Fibroblast of pulmonary artery (primary cell): Measurements from ENCODE around the gene AOC2.
A peak's percentile ranks its signal among the peaks of the same experiment; 100 is the strongest.

Experiments used
- DNase-seq: peaks from one replicate; pipeline ENCODE4 v3.0.0-alpha.2; 2010; ENCODE audit warnings: low read depth
- H3K4me3 ChIP-seq: replicated peaks from 2 replicates; pipeline ENCODE4 v1.5.1; 2011; ENCODE audit warnings: low read depth, mild to moderate bottlenecking, control low read depth, low read length, moderate library complexity
- CTCF ChIP-seq: IDR thresholded peaks from 2 replicates; pipeline ENCODE4 v1.5.1; 2011; ENCODE audit warnings: mild to moderate bottlenecking, control low read depth, low read length, inconsistent platforms; ENCODE audit errors: missing control alignments

AOC2 gene

DNA sequence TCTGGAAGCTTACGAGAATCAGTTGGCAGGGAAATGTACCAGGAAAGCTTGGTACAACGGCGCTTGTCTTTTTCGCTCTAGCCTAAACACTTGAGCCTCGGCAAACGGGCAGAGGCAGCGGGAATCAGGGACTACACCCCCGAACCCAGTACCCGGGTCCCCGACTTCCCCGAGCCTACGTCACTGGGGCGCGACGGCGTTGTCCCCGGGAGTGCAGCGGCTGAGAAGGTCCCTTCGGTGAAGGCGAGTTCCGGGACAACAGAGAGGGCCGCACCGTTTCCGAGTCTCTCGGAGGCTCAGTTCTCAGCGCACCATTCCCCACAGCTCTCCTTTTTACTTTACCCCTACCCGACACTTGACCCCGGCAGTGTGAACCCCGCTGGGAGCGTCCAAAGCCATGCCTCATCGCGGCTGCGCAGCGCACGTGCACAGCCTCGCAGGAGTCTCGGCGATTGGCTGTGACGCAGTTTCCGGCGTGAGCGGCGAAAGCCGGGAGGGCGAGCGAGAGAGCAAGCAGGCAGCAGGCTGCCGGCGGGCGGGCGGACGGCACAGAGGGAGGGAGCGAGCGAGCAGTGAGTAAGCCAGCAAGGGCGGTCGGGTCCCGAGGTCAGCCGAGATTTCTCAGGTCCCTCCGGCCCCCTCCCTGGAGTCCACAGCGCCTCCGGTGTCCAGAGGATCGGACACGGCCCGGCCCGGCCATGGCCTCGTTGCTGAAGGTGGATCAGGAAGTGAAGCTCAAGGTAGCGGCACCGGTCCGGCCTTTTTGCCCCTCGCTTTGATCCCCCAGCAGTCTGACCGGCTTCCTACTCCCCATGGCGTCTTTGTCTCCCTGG, 11.2 kb upstream of the AOC2 start, which contains the start of gene PSME3:
Gene PSME3 (plus strand): TSS at position 464 of the 833 bp plus-strand sequence. CDS start 235 bp downstream, at position 699.
- peak within 1 kb of the TSS; percentile 99 for H3K4me3 ChIP-seq
- DNase-seq, result peak; percentile 85
- no peak for TF ChIP-seq CTCF

- no peak for TF ChIP-seq CTCF
- DNase-seq, result no peak
Measured at GRCh38 chr17:42833767-42834422, 10.5 kb upstream of the AOC2 start.

DNA sequence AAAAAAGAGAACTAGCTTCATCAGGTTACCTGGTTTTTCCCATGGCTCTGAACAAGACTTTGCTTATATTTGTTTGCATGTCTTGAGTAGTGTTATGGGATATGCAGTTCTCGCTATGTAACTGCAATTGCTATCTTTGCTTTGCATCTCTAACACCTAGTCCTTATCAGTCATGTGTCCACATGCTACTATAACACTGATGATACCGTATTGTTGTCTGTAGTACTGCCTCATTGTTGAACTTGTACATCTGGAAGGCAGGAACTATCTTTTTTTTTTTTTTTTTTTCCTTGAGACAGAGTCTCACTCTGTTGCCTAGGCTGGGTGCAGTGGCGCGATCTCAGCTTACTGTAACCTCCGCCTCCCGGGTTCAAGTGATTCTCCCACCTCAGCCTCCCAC, 8.6 kb upstream of the AOC2 start:
- TF ChIP-seq CTCF, result no peak
- no peak overlapping the region for H3K4me3 ChIP-seq
- DNase-seq, result no peak

More at GRCh38 chr17:42833767-42834422, 10.5 kb upstream of the AOC2 start:
- H3K4me3 ChIP-seq, result peak overlapping the region; percentile 99

DNA sequence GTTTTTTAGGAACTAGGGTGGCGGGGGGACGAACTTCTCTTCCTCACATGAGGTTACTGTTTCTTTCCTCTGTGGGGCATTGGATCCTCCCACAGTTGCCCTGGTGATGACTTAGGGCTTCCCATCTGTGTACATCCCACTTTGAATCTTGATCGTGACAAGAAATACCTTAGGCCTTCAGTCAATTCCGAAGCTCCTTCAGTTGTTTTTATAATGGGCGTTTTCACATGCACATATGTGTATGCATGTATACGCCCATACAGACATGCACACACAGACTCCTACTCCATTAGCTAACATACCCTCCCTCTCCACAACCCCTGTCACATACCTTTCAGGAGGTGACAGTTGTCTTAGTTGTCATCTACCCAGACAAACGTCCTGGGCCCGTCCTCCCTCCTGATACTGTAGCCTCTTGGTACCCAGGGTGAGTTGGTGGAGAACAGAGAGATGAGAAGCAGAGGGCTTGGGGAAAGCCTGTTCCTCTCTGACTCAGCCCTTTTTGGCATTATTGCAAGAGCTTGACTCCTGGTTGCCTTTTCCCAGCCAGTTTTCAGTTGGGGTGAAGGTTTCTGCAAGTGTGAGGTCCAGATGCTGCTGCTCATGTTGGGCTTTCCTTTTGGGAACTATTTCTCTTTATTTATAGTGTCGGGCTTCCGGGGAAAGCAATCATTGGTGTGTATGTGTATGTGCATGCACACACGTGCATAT, 2.2 kb upstream of the AOC2 start:
- H3K4me3 ChIP-seq, result no peak overlapping the region
- no peak for DNase-seq
- TF ChIP-seq CTCF, result no peak

GRCh38 chr17:42843358-42843934, 934 bp upstream of the AOC2 start:
- no peak overlapping the region for H3K4me3 ChIP-seq
- no peak for TF ChIP-seq CTCF
- peak; percentile 85 for DNase-seq

DNA sequence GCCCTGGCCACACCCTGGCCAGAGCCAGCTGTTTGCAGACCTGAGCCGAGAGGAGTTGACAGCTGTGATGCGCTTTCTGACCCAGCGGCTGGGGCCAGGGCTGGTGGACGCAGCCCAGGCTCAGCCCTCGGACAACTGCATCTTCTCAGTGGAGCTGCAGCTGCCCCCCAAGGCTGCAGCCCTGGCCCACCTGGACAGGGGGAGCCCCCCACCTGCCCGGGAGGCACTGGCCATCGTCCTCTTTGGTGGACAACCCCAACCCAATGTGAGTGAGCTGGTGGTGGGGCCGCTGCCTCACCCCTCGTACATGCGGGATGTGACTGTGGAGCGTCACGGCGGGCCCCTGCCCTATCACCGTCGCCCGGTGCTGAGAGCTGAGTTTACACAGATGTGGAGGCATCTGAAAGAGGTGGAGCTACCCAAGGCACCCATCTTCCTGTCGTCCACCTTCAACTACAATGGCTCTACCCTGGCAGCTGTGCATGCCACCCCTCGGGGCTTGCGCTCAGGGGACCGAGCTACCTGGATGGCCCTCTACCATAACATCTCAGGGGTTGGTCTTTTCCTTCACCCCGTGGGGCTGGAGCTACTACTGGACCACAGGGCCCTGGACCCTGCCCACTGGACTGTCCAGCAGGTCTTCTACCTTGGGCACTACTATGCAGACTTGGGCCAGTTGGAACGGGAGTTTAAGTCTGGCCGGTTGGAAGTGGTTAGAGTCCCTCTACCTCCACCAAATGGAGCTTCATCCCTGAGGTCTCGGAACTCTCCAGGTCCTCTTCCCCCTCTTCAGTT, 578 bp downstream of the AOC2 start:
- DNase-seq, result no peak
- no peak for TF ChIP-seq CTCF
- H3K4me3 ChIP-seq, result no peak overlapping the region
